Neural progenitor cell (in vitro differentiated cells): Measurements from ENCODE around the gene IP6K2. TPM values are rescaled to one million over a fixed set of nuclear protein-coding genes. Genes with fewer than 3 reads are reported as not detected.

Source experiments
- DNase-seq: peaks from one replicate; pipeline ENCODE4 v3.0.0-alpha.2; 2016; ENCODE audit warnings: low spot score
- H2AFZ ChIP-seq: fragments of 200-600 bp; sonication (generic); replicated peaks from 2 replicates; pipeline ENCODE4 v1.6.1; 2016; ENCODE audit warnings: antibody characterized with exemption
- H3F3A ChIP-seq: fragments of 200-600 bp; sonication (generic); 2 replicates; pipeline ENCODE4 v1.6.1; 2016; ENCODE audit warnings: antibody characterized with exemption, low read depth
- H3K27ac ChIP-seq: fragments of 200-600 bp; sonication (generic); 2 replicates; pipeline ENCODE4 v1.5.1; 2016; ENCODE audit warnings: mild to moderate bottlenecking
- H3K27me3 ChIP-seq: fragments of 200-600 bp; sonication (generic); 2 replicates; pipeline ENCODE4 v1.6.1; 2016; ENCODE audit warnings: mild to moderate bottlenecking, moderate library complexity
- H3K36me3 ChIP-seq: fragments of 200-600 bp; sonication (generic); 2 replicates; pipeline ENCODE4 v1.5.1; 2016
- H3K4me1 ChIP-seq: fragments of 200-600 bp; sonication (generic); 2 replicates; pipeline ENCODE4 v1.6.1; 2016; ENCODE audit warnings: mixed run types
- H3K4me2 ChIP-seq: fragments of 200-600 bp; sonication (generic); 2 replicates; pipeline ENCODE4 v1.6.1; 2016
- H3K4me3 ChIP-seq: fragments of 200-600 bp; sonication (generic); 2 replicates; pipeline ENCODE4 v1.5.1; 2016
- H3K79me2 ChIP-seq: fragments of 200-600 bp; sonication (generic); 2 replicates; pipeline ENCODE4 v1.6.1; 2016; ENCODE audit warnings: low read depth
- H3K9ac ChIP-seq: fragments of 200-600 bp; sonication (generic); 2 replicates; pipeline ENCODE4 v1.6.1; 2016
- H3K9me3 ChIP-seq: fragments of 200-600 bp; sonication (generic); 2 replicates; pipeline ENCODE4 v1.5.1; 2016; ENCODE audit warnings: low read depth
- H4K20me1 ChIP-seq: fragments of 200-600 bp; sonication (generic); 2 replicates; pipeline ENCODE4 v1.6.1; 2016; ENCODE audit warnings: low read depth
- H3K27ac Mint-ChIP-seq: 3 replicates; pipeline ENCODE4 v1.8.0; 2021; ENCODE audit warnings: mixed read lengths
- H3K27me3 Mint-ChIP-seq: 2 replicates; pipeline ENCODE4 v1.8.0; 2022; ENCODE audit warnings: low read depth, mild to moderate bottlenecking, inconsistent platforms, moderate library complexity, mixed read lengths; ENCODE audit not compliant: insufficient read depth
- H3K36me3 Mint-ChIP-seq: 3 replicates; pipeline ENCODE4 v1.8.0; 2021; ENCODE audit warnings: mixed read lengths
- H3K4me1 Mint-ChIP-seq: 3 replicates; pipeline ENCODE4 v1.8.0; 2021; ENCODE audit warnings: mixed read lengths
- H3K4me3 Mint-ChIP-seq: 3 replicates; pipeline ENCODE4 v1.8.0; 2021; ENCODE audit warnings: mild to moderate bottlenecking, moderate library complexity, mixed read lengths
- H3K9me3 Mint-ChIP-seq: 3 replicates; pipeline ENCODE4 v1.8.0; 2020; ENCODE audit warnings: mixed read lengths
- CTCF ChIP-seq: fragments of 200-600 bp; sonication (generic); IDR thresholded peaks from 2 replicates; pipeline ENCODE4 v1.5.1; 2017; ENCODE audit warnings: antibody characterized with exemption, mild to moderate bottlenecking
- EZH2 ChIP-seq: fragments of 200-600 bp; sonication (generic); IDR thresholded peaks from 2 replicates; pipeline ENCODE4 v1.6.1; 2017; ENCODE audit warnings: antibody characterized with exemption, mild to moderate bottlenecking, moderate library complexity
- EZH2phosphoT487 ChIP-seq: fragments of 200-600 bp; sonication (generic); IDR thresholded peaks from 2 replicates; pipeline ENCODE4 v1.6.1; 2017; ENCODE audit warnings: antibody characterized with exemption
- total RNA-seq: library from RNA; depleted of rRNA; stranded (reverse); fragments of >200 nt; gene quantifications from 2 replicates; pipeline ENCODE4 v1.2.3, GENCODE V29; 2015; ENCODE audit warnings: low replicate concordance

Gene IP6K2
- total RNA-seq, 1 donor from 2014 or later: 130 TPM

GRCh38 chr3:48709051-48709461 lies 8.0 kb downstream of the IP6K2 start:
- Histone ChIP-seq H3K79me2 (peaks cover 100% of the 10 kb centered on the region), H3F3A (peaks cover 20% of the 10 kb centered on the region), H3K9me3 (no peaks in the 10 kb centered on the region), H3K27ac (peak overlapping the region; percentile 35), H4K20me1 (peaks cover 100% of the 10 kb centered on the region), H3K9ac (no peak overlapping the region), H3K27me3 (no peaks in the 10 kb centered on the region), H3K4me1 (no peaks in the 10 kb centered on the region), H2AFZ (no peak overlapping the region), H3K4me3 (no peak overlapping the region), H3K4me2 (no peak overlapping the region), H3K36me3 (peaks cover 7% of the 10 kb centered on the region)
- no peaks in the 10 kb centered on the region for H3K9me3 Mint-ChIP-seq
- H3K27ac Mint-ChIP-seq: no peak overlapping the region
- H3K4me1 Mint-ChIP-seq: peaks cover 11% of the 10 kb centered on the region
- no peaks in the 10 kb centered on the region for H3K27me3 Mint-ChIP-seq
- peaks cover 34% of the 10 kb centered on the region for H3K36me3 Mint-ChIP-seq
- DNase-seq: no peak
- TF ChIP-seq EZH2phosphoT487: no peak
- no peak for TF ChIP-seq EZH2
- no peak for TF ChIP-seq CTCF
- H3K4me3 Mint-ChIP-seq: no peak overlapping the region

DNA sequence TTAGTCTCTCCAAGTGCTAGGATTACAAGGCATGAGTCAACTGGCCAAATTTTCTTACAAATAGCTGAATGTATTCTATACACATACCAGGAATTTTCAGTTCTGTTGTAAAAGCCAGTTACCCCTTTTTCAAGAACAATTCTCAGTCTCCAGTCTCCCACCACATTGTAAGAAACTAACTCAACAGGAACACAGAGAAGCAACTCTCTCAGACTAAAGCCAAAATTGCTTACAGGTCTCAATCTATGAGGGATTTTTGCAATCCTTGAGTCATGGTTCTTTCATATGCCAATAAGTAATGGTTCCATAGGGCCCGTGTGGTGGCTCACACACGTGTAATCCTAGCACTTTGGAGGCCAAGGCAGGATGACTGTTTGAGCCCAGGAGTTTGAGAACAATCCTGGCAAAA lies 8.5 kb downstream of the IP6K2 start:
- H3K9me3 Mint-ChIP-seq: no peaks in the 10 kb centered on the region
- no peak overlapping the region for H3K4me3 Mint-ChIP-seq
- Histone ChIP-seq H3K9ac (no peak overlapping the region), H4K20me1 (peaks cover 100% of the 10 kb centered on the region), H3K27ac (no peak overlapping the region), H3K4me1 (no peaks in the 10 kb centered on the region), H3K27me3 (no peaks in the 10 kb centered on the region), H3K4me2 (no peak overlapping the region), H3F3A (peaks cover 22% of the 10 kb centered on the region), H3K36me3 (peaks cover 7% of the 10 kb centered on the region), H3K9me3 (no peaks in the 10 kb centered on the region), H3K4me3 (no peak overlapping the region), H3K79me2 (peaks cover 100% of the 10 kb centered on the region), H2AFZ (no peak overlapping the region)
- H3K27ac Mint-ChIP-seq: no peak overlapping the region
- DNase-seq: no peak
- H3K27me3 Mint-ChIP-seq: no peaks in the 10 kb centered on the region
- no peak for TF ChIP-seq EZH2phosphoT487
- TF ChIP-seq CTCF: no peak
- H3K4me1 Mint-ChIP-seq: peaks cover 11% of the 10 kb centered on the region
- peaks cover 35% of the 10 kb centered on the region for H3K36me3 Mint-ChIP-seq

DNA sequence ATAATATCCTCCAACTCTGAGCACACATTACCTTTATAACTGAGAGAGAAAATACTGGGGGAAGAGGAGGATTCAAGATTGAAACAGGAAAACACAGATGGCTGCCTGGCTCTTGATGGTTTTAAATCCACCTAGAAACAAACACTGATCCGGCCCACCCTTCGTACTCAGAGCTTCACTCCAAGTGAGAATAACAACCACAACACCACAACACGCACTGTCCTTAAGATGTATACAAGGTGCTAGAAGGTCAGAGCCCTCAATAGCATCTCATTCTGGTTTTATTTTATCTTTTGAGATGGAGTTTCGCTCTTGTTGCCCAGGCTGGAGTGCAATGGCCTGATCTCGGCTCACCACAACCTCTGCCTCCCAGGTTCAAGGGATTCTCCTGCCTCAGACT lies 9.9 kb downstream of the IP6K2 start:
- H3K27me3 Mint-ChIP-seq: no peaks in the 10 kb centered on the region
- DNase-seq: no peak
- peaks cover 5% of the 10 kb centered on the region for H3K4me1 Mint-ChIP-seq
- Histone ChIP-seq H3K27me3 (no peaks in the 10 kb centered on the region), H3F3A (peaks cover 24% of the 10 kb centered on the region), H3K4me1 (no peaks in the 10 kb centered on the region), H3K4me2 (no peak overlapping the region), H3K27ac (no peak overlapping the region), H3K79me2 (peaks cover 100% of the 10 kb centered on the region), H3K36me3 (peaks cover 14% of the 10 kb centered on the region), H3K9ac (no peak overlapping the region), H2AFZ (no peak overlapping the region), H3K9me3 (no peaks in the 10 kb centered on the region), H3K4me3 (no peak overlapping the region), H4K20me1 (peaks cover 100% of the 10 kb centered on the region)
- no peak for TF ChIP-seq CTCF
- no peak for TF ChIP-seq EZH2
- TF ChIP-seq EZH2phosphoT487: no peak
- H3K4me3 Mint-ChIP-seq: no peak overlapping the region
- H3K9me3 Mint-ChIP-seq: no peaks in the 10 kb centered on the region
- peaks cover 37% of the 10 kb centered on the region for H3K36me3 Mint-ChIP-seq
- no peak overlapping the region for H3K27ac Mint-ChIP-seq
